H1 (cell line): ENCODE measurements around the gene PRC1. TPM values are rescaled to one million over a fixed set of nuclear protein-coding genes. Genes with fewer than 3 reads are reported as not detected.

Experiments
- CTCF ChIA-PET: fragments of 300-600 bp; sonication (Branson Sonifier 250); formaldehyde crosslinking; loops from one replicate; lab custom pipeline; 2021; ENCODE audit not compliant: partially characterized antibody; lab: Charles Lee
- POLR2A ChIA-PET: fragments of 300-600 bp; sonication (Branson Sonifier 250); formaldehyde crosslinking; loops from one replicate; lab custom pipeline; 2021; ENCODE audit warnings: inconsistent platforms; ENCODE audit not compliant: partially characterized antibody; lab: Charles Lee
- DNase-seq, 2 experiments: peaks; one replicate each; pipeline versions ENCODE4 v3.0.0 to v3.0.0-alpha.2; 2010 to 2022; ENCODE audit warnings: low spot score in 2 of 2, low read depth in 1 of 2, mixed read lengths in 1 of 2
- FAIRE-seq: peaks from 2 replicates; lab custom pipeline; 2011; peaks lifted over from hg19 to GRCh38; lab: Jason Lieb, UNC
- H2AFZ ChIP-seq: 2 replicates; pipeline ENCODE4 v1.8.1; 2012; ENCODE audit warnings: low read length, inconsistent platforms
- H2AK5ac ChIP-seq: 2 replicates; pipeline ENCODE4 v1.6.1; 2013; ENCODE audit warnings: low read depth, low read length
- H2BK120ac ChIP-seq: replicated peaks from 2 replicates; pipeline ENCODE3; 2013; ENCODE audit warnings: low read depth, low read length, inconsistent platforms
- H2BK12ac ChIP-seq: 2 replicates; pipeline ENCODE4 v1.6.1; 2013; ENCODE audit warnings: low read depth, low read length
- H2BK15ac ChIP-seq: 2 replicates; pipeline ENCODE4 v1.6.1; 2013; ENCODE audit warnings: low read length
- H2BK20ac ChIP-seq: 2 replicates; pipeline ENCODE4 v1.6.1; 2013; ENCODE audit warnings: low read length
- H2BK5ac ChIP-seq: 2 replicates; pipeline ENCODE4 v1.6.1; 2013; ENCODE audit warnings: low read depth, low read length
- H3K14ac ChIP-seq: 2 replicates; pipeline ENCODE4 v1.6.1; 2013; ENCODE audit warnings: inconsistent platforms; ENCODE audit not compliant: insufficient read length
- H3K18ac ChIP-seq: 2 replicates; pipeline ENCODE4 v1.6.1; 2013; ENCODE audit warnings: low read length; ENCODE audit errors: extremely low read depth
- H3K23ac ChIP-seq: 2 replicates; pipeline ENCODE4 v1.6.1; 2013; ENCODE audit warnings: inconsistent platforms; ENCODE audit not compliant: insufficient read length
- H3K23me2 ChIP-seq: 2 replicates; pipeline ENCODE4 v1.6.1; 2013; ENCODE audit warnings: low read depth, low read length
- H3K27ac ChIP-seq: 2 replicates; pipeline ENCODE4 v1.6.1; 2011; ENCODE audit warnings: low read depth, low read length, inconsistent platforms
- H3K27me3 ChIP-seq, 4 experiments: replicated peaks in 1 of 4; 1 replicate in 1 of 4; 2 replicates in 3 of 4; pipeline versions ENCODE4 v1.6.1 to v1.8.1; 2011 to 2013; ENCODE audit warnings: low read length in 3 of 4, mild to moderate bottlenecking in 3 of 4, inconsistent platforms in 2 of 4, mixed read lengths in 2 of 4, moderate library complexity in 1 of 4; ENCODE audit not compliant: control insufficient read depth in 3 of 4, insufficient read depth in 3 of 4; ENCODE audit errors: extremely low read depth in 1 of 4
- H3K36me3 ChIP-seq, 4 experiments: 2 replicates each; pipeline versions ENCODE4 v1.6.1 to v1.8.1; 2011 to 2013; ENCODE audit warnings: mild to moderate bottlenecking in 4 of 4, low read length in 3 of 4, moderate library complexity in 2 of 4, control low read depth in 1 of 4, inconsistent platforms in 1 of 4; ENCODE audit not compliant: insufficient read depth in 4 of 4, control insufficient read depth in 2 of 4
- H3K4ac ChIP-seq: replicated peaks from 2 replicates; pipeline ENCODE3; 2013; ENCODE audit warnings: low read length, low read depth, mixed read lengths, inconsistent platforms; ENCODE audit not compliant: insufficient read length
- H3K4me1 ChIP-seq, 4 experiments: replicated peaks in 1 of 4; 1 replicate in 1 of 4; 2 replicates in 3 of 4; pipeline versions ENCODE4 v1.6.1 to v1.8.1; 2011 to 2013; ENCODE audit warnings: low read length in 3 of 4, inconsistent platforms in 2 of 4, mixed read lengths in 1 of 4; ENCODE audit not compliant: insufficient read depth in 4 of 4, control insufficient read depth in 3 of 4
- H3K4me2 ChIP-seq, 2 experiments: 2 replicates each; pipeline versions ENCODE4 v1.6.1 to v1.8.1; 2011 to 2013; ENCODE audit warnings: low read depth in 2 of 2, low read length in 2 of 2, control low read depth in 1 of 2, inconsistent platforms in 1 of 2, mild to moderate bottlenecking in 1 of 2; ENCODE audit not compliant: insufficient read depth in 1 of 2
- H3K4me3 ChIP-seq, 4 experiments: fragments of 200-600, 300-600 bp in 1 of 4; sonication (generic), shearing (Covaris generic), sonication (Bioruptor Twin) in 1 of 4; 2 replicates each; pipeline versions ENCODE4 v1.5.1 to v1.8.1; 2011 to 2016; ENCODE audit warnings: low read length in 4 of 4, low read depth in 3 of 4, control low read depth in 2 of 4, inconsistent platforms in 2 of 4, mild to moderate bottlenecking in 2 of 4, mixed read lengths in 1 of 4, moderate library complexity in 1 of 4; ENCODE audit not compliant: insufficient read depth in 2 of 4; ENCODE audit errors: extremely low read depth in 1 of 4
- H3K56ac ChIP-seq: replicated peaks from 2 replicates; pipeline ENCODE3; 2013; ENCODE audit warnings: low read depth, mild to moderate bottlenecking, mixed read lengths, low read length, inconsistent platforms; ENCODE audit not compliant: insufficient read length
- H3K79me1 ChIP-seq: 2 replicates; pipeline ENCODE4 v1.6.1; 2013; ENCODE audit warnings: low read depth, low read length, control low read depth
- H3K79me2 ChIP-seq, 2 experiments: 2 replicates each; pipeline versions ENCODE4 v1.6.1 to v1.8.1; 2012 to 2013; ENCODE audit warnings: low read length in 2 of 2, mild to moderate bottlenecking in 2 of 2, inconsistent platforms in 1 of 2; ENCODE audit not compliant: insufficient read depth in 2 of 2, control insufficient read depth in 1 of 2
- H3K9ac ChIP-seq, 4 experiments: replicated peaks in 1 of 4; 1 replicate in 1 of 4; 2 replicates in 3 of 4; pipeline versions ENCODE4 v1.6.1 to v1.8.1; 2011 to 2013; ENCODE audit warnings: low read depth in 3 of 4, low read length in 3 of 4, control low read depth in 2 of 4, mild to moderate bottlenecking in 2 of 4, moderate library complexity in 2 of 4, inconsistent platforms in 1 of 4; ENCODE audit errors: extremely low read depth in 1 of 4
- H3K9me3 ChIP-seq, 2 experiments: 2 replicates each; pipeline versions ENCODE4 v1.6.1 to v1.8.1; 2012 to 2013; ENCODE audit warnings: mild to moderate bottlenecking in 2 of 2, moderate library complexity in 2 of 2, control low read depth in 1 of 2, inconsistent platforms in 1 of 2, low read depth in 1 of 2, low read length in 1 of 2, mixed read lengths in 1 of 2; ENCODE audit not compliant: insufficient read depth in 2 of 2
- H4K20me1 ChIP-seq, 2 experiments: replicated peaks in 1 of 2; 2 replicates each; pipeline versions ENCODE3 to v1.8.1; 2011 to 2013; ENCODE audit warnings: inconsistent platforms in 2 of 2, low read length in 2 of 2, mild to moderate bottlenecking in 1 of 2; ENCODE audit not compliant: insufficient read depth in 2 of 2, control insufficient read depth in 1 of 2
- H4K5ac ChIP-seq: 2 replicates; pipeline ENCODE4 v1.6.1; 2013; ENCODE audit warnings: low read length, low read depth, mixed read lengths, inconsistent platforms; ENCODE audit not compliant: insufficient read length
- H4K8ac ChIP-seq: 2 replicates; pipeline ENCODE4 v1.8.0; 2013; ENCODE audit warnings: mild to moderate bottlenecking, moderate library complexity, low read length, inconsistent platforms; ENCODE audit not compliant: insufficient read depth; ENCODE audit errors: extremely low read depth
- H4K91ac ChIP-seq: replicated peaks from 2 replicates; pipeline ENCODE3; 2013; ENCODE audit warnings: low read length, mixed read lengths, inconsistent platforms; ENCODE audit not compliant: insufficient read length
- WGBS, 2 experiments: shearing (Covaris generic) in 1 of 2; methylation state at CpG; one replicate each; pipeline versions ENCODE4 v1.1.6 to v1.1.7; 2013 to 2015; ENCODE audit warnings: low lambda C conversion rate in 2 of 2, mixed read lengths in 2 of 2, inconsistent platforms in 1 of 2, low coverage in 1 of 2, missing lambda C conversion rate in 1 of 2; ENCODE audit not compliant: insufficient replicate concordance in 2 of 2, insufficient coverage in 1 of 2, insufficient read length in 1 of 2; ENCODE audit errors: extremely low coverage in 1 of 2, missing lambda C conversion rate in 1 of 2; 5-methylcytosine and 5-hydroxymethylcytosine counted together
- polyA plus RNA-seq, 7 experiments: library from polyadenylated mRNA; depleted of rRNA in 3 of 7; stranded (reverse) in 5 of 7; unstranded in 2 of 7; fragments of >200 nt in 5 of 7; fragments of 200-250 nt in 2 of 7; gene quantifications; 1 replicate in 5 of 7; 2 replicates in 1 of 7; 4 replicates in 1 of 7; pipeline versions ENCODE4 v1.2.1 to v1.2.3, GENCODE V29; 2011 to 2013; ENCODE audit warnings: missing spikeins in 2 of 7, mixed read lengths in 2 of 7
- total RNA-seq: library from RNA; stranded (reverse); fragmentation: NEBNext Ultra II Directional; extraction: Animal tissue kit (Norgen Biotek cat#: 25700); gene quantifications from 2 replicates; pipeline ENCODE4 v1.2.1, GENCODE V29; 2021

PRC1 gene
- total and polyA plus RNA-seq, 2 of the 8 experiments (the other 6 are each of a cell fraction or from before 2014, with no cell fraction given) = 90.7 to 181 TPM

DNA sequence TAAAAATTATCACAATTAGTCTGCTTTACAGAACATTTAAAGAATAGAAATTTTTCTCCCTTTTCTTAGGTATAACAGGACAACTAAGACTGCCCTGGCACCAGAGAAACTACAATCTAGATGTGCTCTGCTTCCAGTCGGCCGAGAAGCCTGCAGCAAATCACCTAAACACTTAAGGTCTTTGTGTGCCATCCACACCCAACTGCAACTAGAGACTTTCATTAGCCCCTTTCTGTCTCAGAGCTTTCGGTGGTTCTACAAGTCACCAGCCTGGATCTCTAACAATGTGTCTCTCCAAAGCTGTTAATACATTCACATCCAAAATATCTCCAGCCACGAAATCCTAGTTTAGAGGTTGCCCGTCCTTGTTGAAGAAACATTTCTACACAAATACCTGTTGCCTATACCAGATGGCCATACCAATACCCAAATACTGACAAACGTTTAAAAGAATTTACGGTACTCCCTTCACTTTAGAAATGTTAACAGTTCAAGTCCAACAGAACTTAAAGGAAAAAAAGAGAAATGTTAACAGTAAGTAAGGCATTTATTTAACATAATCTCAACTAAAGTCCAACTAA lies 6.7 kb downstream of the PRC1 start:
- no peaks in the 10 kb centered on the region for H3K27me3 ChIP-seq
- no peak overlapping the region for H3K23ac ChIP-seq
- H3K79me1 ChIP-seq = peaks cover 6% of the 10 kb centered on the region
- H2BK12ac ChIP-seq = no peak overlapping the region
- FAIRE-seq (no peak), DNase-seq (no peak)
- H3K14ac ChIP-seq = no peak overlapping the region
- no peak overlapping the region for H3K4me2 ChIP-seq
- H4K5ac ChIP-seq = no peak overlapping the region
- peaks cover 0 to 3% (median 0%) of the 10 kb centered on the region in 4 experiments; a peak in 1 of 7 replicates for H3K4me1 ChIP-seq
- H3K23me2 ChIP-seq = peaks cover 1% of the 10 kb centered on the region; the same call in 1 of the 2 replicates
- no peak overlapping the region for H2AFZ ChIP-seq
- H4K91ac ChIP-seq = no peak overlapping the region
- no peak overlapping the region for H3K56ac ChIP-seq
- 84% methylated on average over 7 of the region's 7 CpGs; no CpG with 5 or more reads in 1 of the 2 experiments for WGBS, 2 experiments
- H3K27ac ChIP-seq = no peak overlapping the region
- ChIA-PET CTCF (interaction anchor here (0.8 to 2.0 kb wide), 4 partner anchors 10 to 271 kb away, joined by 3 to 5 read pairs (median 4); no protein-coding TSS in a partner anchor), POLR2A (interaction anchor here (1.2 to 3.5 kb wide), 4 partner anchors 10 to 31 kb away, joined by 3 to 10 read pairs (median 6); no protein-coding TSS in a partner anchor)
- H3K4me3 ChIP-seq = no peak overlapping the region
- no peak overlapping the region for H2BK20ac ChIP-seq
- no peak overlapping the region for H3K4ac ChIP-seq
- H2BK120ac ChIP-seq = no peak overlapping the region
- no peak overlapping the region for H4K8ac ChIP-seq
- H3K18ac ChIP-seq = no peak overlapping the region
- H3K9ac ChIP-seq = no peak overlapping the region
- peaks cover 12 to 19% (median 16%) of the 10 kb centered on the region in 4 experiments for H3K36me3 ChIP-seq
- no peak overlapping the region for H2BK15ac ChIP-seq
- peaks cover 38 to 87% of the 10 kb centered on the region in 2 experiments for H3K79me2 ChIP-seq
- H2AK5ac ChIP-seq = no peak overlapping the region
- H4K20me1 ChIP-seq = peaks cover 14 to 17% of the 10 kb centered on the region in 2 experiments
- H3K9me3 ChIP-seq = no peaks in the 10 kb centered on the region
- no peak overlapping the region for H2BK5ac ChIP-seq
